Measurements from ENCODE around the gene NIT1.

- no peak for TF ChIP-seq POLR2AphosphoS5 (IDR thresholded peaks at IDR 0.05)
- no peak for TF ChIP-seq EP300 (IDR thresholded peaks at IDR 0.05)
Measured at GRCh38 chr1:161127649-161128048, 9.7 kb downstream of the NIT1 start.
